Esophagus squamous epithelium (tissue), 4 donors: Measurements from ENCODE around the gene DNAH9.

Experiments used
- CTCF ChIP-seq, 6 experiments: fragments of 450-650 bp in 4 of 6; fragments of 200-600 bp in 2 of 6; sonication (generic) in 2 of 6; IDR thresholded peaks; one replicate each; pipeline ENCODE4 v1.5.1; 2016 to 2019; ENCODE audit warnings: antibody characterized with exemption in 6 of 6, mild to moderate bottlenecking in 4 of 6, moderate library complexity in 4 of 6
- POLR2A ChIP-seq, 4 donors: fragments of 450-650 bp; IDR thresholded peaks; one replicate each; pipeline ENCODE4 v1.6.1; 2017; ENCODE audit warnings: antibody characterized with exemption in 4 of 4, mild to moderate bottlenecking in 4 of 4, moderate library complexity in 3 of 4

- no peak for TF ChIP-seq CTCF (IDR thresholded peaks at IDR 0.05)
- TF ChIP-seq POLR2A (IDR thresholded peaks at IDR 0.05) = no peak
Measured at GRCh38 chr17:11954936-11955335, 356.7 kb downstream of the DNAH9 start.
